ENCODE results near the gene LRP6.

DNA sequence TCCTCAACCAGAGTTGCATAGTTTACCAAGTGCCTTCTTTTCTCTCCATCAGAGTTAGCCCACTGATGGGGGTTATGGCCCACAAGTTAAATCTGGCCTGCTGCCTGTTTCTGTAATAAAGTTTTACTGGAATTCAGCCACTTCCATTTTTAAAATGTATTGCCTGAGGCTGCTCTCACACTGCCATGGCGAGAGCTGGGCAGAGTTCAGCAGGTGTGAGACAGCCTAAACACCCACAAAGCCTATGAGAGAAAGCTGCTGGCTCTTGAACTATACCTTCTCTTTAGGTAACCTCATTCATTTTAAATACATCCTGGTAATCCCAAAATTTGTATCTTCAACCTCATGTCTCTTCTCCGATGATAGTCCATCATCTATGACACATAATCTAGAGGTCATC lies 110.0 kb downstream of the LRP6 start:
- TF ChIP-seq, protein P1, sequence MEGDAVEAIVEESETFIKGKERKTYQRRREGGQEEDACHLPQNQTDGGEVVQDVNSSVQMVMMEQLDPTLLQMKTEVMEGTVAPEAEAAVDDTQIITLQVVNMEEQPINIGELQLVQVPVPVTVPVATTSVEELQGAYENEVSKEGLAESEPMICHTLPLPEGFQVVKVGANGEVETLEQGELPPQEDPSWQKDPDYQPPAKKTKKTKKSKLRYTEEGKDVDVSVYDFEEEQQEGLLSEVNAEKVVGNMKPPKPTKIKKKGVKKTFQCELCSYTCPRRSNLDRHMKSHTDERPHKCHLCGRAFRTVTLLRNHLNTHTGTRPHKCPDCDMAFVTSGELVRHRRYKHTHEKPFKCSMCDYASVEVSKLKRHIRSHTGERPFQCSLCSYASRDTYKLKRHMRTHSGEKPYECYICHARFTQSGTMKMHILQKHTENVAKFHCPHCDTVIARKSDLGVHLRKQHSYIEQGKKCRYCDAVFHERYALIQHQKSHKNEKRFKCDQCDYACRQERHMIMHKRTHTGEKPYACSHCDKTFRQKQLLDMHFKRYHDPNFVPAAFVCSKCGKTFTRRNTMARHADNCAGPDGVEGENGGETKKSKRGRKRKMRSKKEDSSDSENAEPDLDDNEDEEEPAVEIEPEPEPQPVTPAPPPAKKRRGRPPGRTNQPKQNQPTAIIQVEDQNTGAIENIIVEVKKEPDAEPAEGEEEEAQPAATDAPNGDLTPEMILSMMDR (IDR thresholded peaks at IDR 0.05; ENCODE audit: control extremely low read depth in 1 of 3, insufficient read depth in 1 of 3, low read depth in 1 of 3, low read length in 3 of 3) = no peak
- TF ChIP-seq, protein P2, sequence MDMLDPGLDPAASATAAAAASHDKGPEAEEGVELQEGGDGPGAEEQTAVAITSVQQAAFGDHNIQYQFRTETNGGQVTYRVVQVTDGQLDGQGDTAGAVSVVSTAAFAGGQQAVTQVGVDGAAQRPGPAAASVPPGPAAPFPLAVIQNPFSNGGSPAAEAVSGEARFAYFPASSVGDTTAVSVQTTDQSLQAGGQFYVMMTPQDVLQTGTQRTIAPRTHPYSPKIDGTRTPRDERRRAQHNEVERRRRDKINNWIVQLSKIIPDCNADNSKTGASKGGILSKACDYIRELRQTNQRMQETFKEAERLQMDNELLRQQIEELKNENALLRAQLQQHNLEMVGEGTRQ (IDR thresholded peaks at IDR 0.05; ENCODE audit: low read length) = no peak
- TF ChIP-seq, protein P3, sequence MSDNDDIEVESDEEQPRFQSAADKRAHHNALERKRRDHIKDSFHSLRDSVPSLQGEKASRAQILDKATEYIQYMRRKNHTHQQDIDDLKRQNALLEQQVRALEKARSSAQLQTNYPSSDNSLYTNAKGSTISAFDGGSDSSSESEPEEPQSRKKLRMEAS (IDR thresholded peaks at IDR 0.05) = no peak
- TF ChIP-seq, protein P4, sequence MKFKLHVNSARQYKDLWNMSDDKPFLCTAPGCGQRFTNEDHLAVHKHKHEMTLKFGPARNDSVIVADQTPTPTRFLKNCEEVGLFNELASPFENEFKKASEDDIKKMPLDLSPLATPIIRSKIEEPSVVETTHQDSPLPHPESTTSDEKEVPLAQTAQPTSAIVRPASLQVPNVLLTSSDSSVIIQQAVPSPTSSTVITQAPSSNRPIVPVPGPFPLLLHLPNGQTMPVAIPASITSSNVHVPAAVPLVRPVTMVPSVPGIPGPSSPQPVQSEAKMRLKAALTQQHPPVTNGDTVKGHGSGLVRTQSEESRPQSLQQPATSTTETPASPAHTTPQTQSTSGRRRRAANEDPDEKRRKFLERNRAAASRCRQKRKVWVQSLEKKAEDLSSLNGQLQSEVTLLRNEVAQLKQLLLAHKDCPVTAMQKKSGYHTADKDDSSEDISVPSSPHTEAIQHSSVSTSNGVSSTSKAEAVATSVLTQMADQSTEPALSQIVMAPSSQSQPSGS (IDR thresholded peaks at IDR 0.05; ENCODE audit: low read length) = no peak
- TF ChIP-seq RFX5 (IDR thresholded peaks at IDR 0.05; ENCODE audit: borderline replicate concordance, low read depth, low read length) = no peak
- no peak for TF ChIP-seq CHD2 (IDR thresholded peaks at IDR 0.05; ENCODE audit: low read length)
- no peak for TF ChIP-seq SIN3A (conservative IDR thresholded peaks at IDR 0.05 in 1 of 2, IDR thresholded peaks at IDR 0.05 in 1 of 2; ENCODE audit: low read depth in 1 of 2, low read length in 2 of 2)
- TF ChIP-seq SRF (IDR thresholded peaks at IDR 0.05; ENCODE audit: low read depth, low read length) = no peak
- TF ChIP-seq RAD21 (IDR thresholded peaks at IDR 0.05 in 1 of 2, conservative IDR thresholded peaks at IDR 0.05 in 1 of 2; ENCODE audit: low read depth in 2 of 2, low read length in 2 of 2) = no peak
- no peak for TF ChIP-seq ZNF274 (IDR thresholded peaks at IDR 0.05; ENCODE audit: borderline replicate concordance, extremely low read depth, low read length)
- no peak for TF ChIP-seq CHD1 (IDR thresholded peaks at IDR 0.05; ENCODE audit: low read depth, low read length)
- TF ChIP-seq RNF2 (IDR thresholded peaks at IDR 0.05; ENCODE audit: borderline replicate concordance, low read depth, low read length, missing control alignments, poor library complexity, severe bottlenecking) = no peak
- no peak for TF ChIP-seq GABPA (IDR thresholded peaks at IDR 0.05; ENCODE audit: borderline replicate concordance, insufficient read depth, low read length)

Data from H1 (cell line).